NCI-H1105 treated with DMSO at 0.1 percent for 48 hours (cell line): Measurements from ENCODE around the gene SSU72.
"Not testable (repeated sequence)": the region's sequence is repeated elsewhere in the genome, so short reads cannot be mapped to it uniquely, and the experiment has no call there.

Experiments
- DNase-seq: peaks from one replicate; lab custom pipeline; 2025; lab: John Stamatoyannopoulos, UW

The SSU72 gene

DNA sequence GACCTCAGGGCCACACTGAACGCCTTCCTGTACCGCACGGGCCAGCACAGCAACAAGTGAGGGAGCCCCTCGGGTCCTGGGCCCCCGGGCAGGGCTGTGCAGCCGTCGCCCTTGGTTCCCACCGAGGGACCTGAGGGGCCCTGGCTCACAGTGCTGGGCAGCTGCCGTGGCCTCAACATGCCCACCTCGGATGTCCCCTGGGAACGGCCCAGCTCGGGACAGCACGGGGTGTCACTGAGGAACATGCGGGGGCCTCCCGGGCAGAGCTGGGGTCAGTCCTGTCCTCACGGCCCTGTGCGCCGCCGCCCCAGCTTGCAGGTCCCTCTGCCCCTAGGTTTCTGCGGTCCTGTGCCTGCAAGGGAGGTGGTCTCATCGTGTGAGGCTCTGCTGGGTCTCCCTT is 48.2 kb downstream of the SSU72 start:
- DNase-seq, result not testable (repeated sequence)

DNA sequence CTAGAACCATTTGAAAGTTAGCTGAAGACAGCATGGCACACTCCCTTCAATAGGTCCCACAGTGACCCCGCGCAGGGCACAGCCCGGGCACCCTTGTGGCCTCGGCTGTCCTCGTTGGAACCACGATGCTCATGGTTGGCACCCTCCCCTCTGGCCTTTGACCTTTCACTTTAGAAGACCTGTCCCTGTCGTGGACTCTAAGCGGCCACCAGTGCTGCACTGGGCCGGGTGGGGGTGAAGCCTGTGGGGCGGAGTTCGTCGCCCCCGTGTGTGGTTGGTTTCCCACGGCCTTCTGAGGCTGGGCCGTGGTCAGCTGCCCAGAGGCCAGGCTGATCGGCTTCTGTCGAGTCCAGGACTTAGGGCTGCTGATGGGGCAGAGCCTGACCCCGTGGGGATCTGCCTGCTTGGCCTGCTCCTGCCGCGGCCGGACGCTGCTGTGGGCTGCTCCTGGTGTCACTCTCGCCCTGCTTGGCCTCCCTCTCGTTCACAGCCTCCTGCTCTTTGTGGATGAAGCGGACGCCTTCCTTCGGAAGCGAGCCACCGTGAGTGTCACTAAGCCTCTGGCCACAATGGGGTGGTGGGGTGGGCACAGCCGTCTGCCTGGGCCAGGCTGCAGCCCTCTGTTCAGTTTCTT is 49.8 kb downstream of the SSU72 start:
- not testable (repeated sequence) for DNase-seq

DNA sequence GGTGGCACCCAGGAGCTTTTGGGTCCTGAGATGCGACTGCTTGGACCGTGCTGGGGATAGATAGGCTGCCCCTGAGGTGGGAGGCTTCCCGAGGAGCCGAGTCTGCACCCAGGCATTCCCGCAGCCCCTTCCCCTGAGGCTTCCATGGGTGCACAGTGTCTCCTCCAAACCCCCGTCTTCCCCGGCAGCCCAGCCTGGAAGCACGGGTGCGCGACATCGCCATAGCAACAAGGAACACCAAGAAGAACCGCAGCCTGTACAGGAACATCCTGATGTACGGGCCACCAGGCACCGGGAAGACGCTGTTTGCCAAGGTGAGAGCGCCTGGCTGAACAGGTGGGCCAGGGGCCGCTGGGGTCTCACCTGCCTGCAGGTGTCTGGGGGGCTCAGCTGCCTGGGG is 51.0 kb downstream of the SSU72 start:
- DNase-seq, result not testable (repeated sequence)

DNA sequence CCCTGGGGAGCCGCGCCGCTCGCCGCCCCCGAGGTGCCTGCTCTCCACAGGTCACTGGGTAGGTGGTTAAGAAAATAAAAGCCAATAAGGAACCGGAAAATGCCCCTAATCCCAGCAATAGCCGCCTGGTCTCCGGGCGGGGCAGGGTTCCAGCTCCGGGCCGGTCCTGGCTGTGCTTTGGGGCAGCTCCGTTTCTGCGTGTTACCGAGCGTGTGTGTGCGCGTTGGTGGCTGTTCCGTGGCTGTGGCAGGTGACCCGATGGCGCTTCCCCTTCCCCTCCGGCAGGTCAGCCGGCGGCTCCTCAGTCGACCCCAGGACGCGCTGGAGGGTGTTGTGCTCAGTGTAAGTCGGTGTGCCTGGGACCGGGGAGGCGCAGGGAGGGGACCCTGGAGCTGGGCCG is 51.4 kb downstream of the SSU72 start:
- DNase-seq, result not testable (repeated sequence)

DNA sequence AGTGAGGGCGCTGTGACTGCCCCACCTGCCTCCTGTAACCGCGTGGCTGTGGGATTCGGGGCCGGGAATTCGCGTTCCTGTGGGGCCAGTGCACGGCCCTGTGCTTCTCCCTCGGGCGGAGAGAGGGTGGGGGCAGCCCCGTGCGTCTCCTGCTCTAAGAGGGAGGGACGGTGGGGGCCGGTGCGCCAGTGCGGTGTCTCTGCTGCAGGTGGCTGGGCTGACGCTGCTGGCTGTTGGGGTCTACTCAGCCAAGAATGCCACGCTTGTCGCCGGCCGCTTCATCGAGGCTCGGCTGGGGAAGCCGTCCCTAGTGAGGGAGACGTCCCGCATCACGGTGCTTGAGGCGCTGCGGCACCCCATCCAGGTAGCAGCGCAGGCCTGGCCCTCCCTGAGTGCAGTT is 52.1 kb downstream of the SSU72 start:
- not testable (repeated sequence) for DNase-seq

DNA sequence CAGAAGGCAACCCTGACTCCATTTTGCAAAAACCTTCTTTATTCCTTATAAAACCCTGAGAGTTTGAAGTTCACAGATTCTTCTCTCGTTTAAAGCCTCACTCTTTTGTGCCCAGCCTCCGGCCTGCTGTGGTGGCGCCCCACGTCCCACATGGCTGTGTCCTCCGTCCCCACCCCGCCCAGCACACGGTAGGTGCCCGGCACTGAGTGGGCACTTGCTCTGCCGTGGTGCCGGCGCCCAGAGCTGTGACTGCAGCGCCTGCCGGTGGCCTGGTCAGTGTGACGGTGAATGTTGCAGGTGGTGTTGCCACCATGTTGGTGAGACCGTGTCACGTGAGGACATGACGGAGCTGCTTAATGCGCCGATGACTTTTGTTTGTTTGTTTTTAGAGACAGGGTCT is 53.3 kb downstream of the SSU72 start:
- no peak for DNase-seq

DNA sequence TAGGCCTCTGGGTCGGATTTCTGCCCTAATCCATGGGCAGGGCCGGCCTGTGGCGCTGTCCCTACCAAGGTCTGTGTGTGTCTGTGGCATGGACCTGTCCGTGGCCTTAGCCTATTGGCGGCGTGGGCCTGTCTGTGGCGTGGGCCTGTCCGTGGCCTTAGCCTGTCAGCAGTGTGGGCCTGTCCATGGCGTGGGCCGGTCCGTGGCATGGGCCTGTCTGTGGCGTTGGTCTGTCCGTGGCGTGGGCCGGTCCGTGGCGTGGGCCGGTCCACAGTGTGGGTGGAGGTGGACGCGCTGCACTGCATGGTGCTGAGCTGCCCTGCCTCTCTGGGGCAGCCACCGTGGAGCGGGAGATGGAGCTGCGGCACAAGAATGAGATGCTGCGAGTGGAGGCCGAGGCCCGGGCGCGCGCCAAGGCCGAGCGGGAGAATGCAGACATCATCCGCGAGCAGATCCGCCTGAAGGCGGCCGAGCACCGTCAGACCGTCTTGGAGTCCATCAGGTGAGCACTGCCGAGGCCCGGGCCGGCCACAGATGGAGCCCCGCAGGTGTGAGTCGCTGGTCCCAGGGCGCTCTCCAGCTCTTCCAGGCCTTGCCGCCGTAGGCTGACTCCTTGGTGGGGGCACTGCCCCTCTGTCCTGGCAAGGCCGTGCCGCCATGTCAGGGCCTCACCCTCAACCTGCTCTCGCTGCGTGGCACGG is 54.7 kb downstream of the SSU72 start:
- DNase-seq, result not testable (repeated sequence)

DNA sequence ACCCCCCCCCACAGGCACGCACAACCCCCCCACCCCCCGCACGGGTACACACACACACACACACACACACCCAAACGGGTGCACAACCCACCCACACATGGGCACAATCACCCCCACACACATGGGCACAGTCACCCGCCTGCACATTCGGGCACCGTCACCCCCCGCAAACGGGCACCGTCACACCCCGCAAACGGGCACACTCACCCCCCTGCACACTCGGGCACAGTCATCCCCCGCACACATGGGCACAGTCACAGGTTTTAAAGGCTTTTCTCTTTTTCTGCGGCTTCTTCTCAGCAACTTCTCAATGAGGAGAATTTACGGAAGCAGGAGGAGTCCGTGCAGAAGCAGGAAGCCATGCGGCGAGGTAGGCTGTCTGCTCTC is 56.0 kb downstream of the SSU72 start:
- not testable (repeated sequence) for DNase-seq

DNA sequence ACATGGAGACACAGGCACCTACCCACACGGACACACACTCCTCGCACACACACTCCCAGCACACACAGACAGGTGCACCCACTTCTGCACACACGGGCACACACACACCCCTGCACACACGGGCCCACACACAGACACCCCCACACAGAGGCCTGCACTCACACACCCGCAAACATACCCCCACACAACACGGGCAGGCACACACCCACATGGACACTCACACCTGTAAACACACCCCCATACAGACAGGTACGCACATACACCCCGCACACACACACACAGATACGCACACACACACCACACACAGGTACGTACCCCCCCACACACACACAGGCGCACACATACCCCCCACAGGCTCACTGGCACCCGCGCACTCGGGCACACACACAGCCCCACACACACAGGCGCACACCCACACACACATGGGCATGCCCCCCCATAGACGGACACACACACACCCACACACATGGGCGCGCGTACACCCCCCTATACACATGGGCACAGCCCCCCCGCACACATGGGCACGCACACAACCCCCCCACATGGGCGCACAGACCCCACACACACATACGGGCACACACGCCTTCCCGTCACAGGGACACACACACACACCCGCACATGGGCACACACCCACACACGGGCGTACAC is 56.6 kb downstream of the SSU72 start:
- DNase-seq, result no peak

DNA sequence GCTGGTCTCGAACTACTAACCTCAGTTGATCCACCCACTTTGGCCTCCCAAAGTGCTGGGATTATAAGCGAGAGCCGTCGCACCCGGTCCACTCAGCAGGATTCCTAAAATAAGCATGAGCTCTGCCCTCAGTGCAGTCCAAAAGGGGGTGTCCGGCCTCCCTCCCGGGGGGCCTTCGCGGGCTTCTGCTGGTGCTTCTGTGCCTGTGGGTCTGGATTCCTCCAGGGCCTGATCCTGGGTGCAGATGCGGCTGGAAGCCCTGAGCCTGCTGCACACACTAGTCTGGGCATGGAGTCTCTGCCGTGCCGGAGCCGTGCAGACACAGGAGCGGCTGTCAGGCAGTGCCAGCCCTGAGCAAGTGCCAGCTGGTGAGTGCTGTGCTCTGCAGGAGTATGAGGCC is 57.7 kb downstream of the SSU72 start:
- not testable (repeated sequence) for DNase-seq

DNA sequence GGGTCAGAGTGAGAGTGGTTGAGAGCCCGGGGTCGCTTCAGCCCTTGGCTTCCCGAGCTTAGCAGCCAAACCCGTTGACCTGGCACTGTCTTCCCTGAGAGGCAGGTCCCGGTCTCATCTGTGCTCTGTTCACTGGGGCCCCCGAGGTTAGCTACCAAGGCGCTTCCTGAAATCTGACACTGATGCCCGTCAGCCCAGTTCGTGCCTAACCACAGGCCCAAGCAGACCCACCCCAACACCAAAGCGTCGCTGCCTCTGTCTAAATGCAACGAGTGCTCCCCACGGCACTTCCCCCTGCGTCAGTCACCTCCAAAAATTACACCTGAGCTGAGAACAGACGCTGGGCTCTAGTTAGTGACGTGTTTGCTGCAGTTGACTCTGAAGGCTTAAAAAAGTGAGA is 60.3 kb downstream of the SSU72 start:
- DNase-seq, result not testable (repeated sequence)

DNA sequence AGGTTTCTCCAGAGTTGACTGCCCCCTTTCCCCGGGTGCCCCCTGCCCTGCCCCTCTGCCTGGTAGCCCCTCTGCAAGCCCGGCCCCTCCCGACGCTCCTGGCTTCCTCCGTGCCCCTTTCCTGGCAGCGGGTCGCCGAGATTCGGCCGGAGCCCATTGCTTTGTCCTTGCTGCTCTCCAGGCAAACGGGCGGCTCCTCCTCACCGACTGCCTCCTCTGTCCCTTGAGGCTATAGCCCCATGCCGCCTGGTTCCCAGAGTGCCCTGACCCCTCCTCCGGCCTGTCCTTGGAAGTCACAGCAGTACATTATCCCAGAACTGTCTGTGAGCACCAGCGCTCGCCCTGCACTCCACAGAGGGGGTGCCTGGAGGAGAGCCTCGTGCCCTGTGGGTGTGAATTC is 61.0 kb downstream of the SSU72 start:
- DNase-seq, result not testable (repeated sequence)

DNA sequence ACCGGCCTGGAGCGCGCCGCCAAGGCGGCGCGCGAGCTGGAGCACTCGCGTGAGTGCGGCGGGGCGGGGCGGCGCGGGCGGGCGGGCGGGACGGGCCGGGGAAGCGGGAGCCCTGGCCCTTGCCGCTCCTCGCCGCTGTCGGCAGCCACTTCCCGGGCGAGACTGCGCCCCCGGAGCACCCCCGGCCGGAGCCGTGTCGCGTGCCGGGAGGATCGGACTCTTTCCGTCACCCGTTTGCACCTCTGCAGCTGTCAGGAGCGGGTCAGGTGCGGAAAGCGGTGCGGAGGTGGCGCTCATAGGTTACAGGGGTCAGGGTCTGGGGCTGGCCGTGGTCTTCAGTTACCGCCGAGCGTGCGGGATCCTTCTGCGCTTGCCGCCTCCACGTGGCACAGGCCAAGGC is 62.2 kb downstream of the SSU72 start:
- DNase-seq, result not testable (repeated sequence)

DNA sequence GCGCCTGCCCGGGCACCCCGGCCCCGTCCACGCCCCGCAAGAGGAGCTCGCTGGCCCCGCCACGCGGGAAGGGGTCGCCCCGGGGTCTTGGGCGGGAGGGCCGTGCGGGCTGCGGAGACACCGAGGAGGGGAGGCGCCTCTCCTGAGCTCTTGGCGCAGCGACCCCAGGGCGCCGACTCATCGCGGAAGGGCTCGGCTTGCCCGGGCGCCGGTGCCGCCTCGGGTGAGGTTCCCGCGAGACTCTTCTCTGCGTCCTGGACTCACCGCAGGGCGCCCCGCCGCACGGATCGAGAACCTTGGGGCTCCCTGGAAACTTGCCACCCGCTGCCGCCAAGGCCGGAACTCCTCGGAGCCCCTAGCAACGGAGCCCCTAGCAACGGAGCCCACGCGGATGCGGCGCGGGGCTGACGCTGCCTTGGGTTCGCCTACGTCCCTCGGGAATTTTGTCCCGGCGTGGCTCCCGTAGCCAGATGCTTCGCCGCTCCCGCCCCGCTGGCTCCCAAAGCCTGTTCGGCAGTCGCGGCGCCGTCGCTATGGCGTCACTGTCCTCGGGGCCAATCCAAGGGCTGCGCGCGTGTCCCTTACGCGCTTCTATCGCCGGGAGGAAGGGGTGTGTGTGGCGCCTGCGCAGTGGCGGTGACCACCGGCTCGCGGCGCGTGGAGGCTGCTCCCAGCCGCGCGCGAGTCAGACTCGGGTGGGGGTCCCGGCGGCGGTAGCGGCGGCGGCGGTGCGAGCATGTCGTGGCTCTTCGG is 63.0 kb downstream of the SSU72 start, which contains the start of gene ATAD3A:
Gene ATAD3A, plus strand, starts transcription at position 630 of the 753 bp plus-strand sequence. Its CDS starts 107 bp downstream, at position 737.
- peak; percentile 95 for DNase-seq

DNA sequence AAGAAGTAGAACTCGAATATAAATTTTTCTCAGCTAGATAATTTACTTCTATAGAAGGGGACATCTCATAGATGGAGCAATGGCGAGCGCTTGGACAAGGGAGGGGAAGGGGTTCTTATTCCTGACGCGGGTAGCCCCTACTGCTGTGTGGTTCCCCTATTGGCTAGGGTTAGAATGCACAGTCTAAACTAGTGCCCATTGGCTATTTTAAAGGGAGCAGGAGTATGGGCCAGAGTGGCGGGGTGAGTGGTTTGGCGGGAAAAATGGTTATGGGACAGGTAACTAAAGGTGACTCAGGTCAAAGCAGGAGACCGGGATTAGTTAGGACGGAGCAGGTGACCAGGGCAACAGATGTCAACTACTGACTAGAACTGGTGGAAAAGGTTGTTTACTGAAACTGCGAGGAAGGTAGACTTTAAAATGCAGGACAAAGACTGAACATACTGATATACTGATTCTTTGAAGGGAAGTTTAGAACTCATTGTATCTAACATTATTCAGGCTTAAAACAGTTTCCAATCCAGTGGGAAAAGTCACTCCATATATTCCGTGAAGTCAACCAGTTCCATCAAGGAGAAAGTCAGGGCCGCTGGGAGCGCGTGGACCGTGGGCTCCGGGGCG is 63.6 kb downstream of the SSU72 start:
- DNase-seq, result peak; percentile 15

DNA sequence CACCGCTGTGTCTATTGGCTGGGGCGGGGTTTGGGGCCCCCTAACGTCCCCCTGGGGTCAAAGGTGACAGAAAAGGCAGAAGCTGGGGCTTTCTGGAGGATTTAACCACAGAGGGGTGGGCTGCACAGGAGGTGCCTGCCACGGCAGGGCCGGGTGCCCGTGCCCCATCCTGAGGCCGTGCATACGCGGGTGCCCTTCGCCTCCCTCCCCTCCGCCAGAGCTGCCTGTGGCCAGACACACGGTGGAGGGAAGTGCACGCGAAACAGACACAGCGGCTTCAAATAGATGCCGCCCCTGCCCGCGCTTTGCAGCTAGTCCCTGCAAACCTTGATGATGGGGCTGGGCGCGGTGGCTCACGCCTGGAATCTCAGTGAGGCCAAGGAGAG is 65.2 kb downstream of the SSU72 start:
- not testable (repeated sequence) for DNase-seq

DNA sequence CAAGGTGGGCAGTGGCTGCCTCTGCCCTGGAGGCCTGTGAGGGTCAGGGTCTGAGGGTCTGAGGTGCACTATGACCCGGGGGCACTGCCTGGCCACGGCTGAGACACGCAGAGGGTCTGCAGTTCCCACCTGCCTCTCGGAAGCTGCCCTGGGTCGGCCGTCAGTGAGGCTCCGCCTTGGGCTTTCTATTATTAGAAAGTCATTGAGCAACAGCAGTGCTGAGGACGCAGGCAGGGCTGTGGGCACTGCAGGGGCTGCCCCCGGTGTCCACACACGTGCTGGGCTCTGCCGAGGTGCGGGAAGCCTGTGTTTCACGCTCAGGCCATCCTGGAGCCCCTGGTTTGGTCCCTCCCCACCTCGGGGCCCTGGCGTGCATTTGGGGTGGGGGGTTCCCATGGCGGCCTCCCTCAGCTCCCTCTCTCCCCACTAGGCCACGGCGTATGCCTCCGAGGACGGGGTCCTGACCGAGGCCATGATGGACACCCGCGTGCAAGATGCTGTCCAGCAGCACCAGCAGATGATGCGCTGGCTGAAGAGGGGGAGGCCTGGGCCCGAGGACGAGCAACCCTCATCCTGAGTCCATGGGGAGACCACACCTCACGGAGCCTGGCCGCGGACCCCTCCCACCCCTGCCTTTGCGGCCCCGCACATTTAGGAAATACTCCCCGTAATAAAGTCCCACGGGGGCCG is 65.7 kb downstream of the SSU72 start:
- DNase-seq, result not testable (repeated sequence)

DNA sequence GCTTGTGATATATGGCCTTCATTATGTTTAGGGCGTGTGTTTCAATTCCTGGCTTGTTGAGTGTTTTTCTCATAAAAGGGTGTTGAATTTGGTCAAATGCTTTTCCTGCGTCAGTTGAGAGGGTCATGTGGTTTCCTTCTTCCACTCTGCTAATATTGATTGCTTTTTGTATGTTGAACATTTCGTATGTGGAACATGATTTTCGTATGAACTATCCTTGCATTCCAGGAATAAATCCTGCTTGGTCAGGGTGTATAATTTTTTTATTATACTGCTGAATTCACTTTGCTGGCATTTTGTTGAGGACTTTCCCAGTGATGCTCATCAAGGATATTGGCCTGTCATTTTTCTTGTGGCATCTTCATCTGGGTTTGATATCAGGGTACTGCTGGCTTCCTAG is 67.4 kb downstream of the SSU72 start:
- DNase-seq, result no peak

DNA sequence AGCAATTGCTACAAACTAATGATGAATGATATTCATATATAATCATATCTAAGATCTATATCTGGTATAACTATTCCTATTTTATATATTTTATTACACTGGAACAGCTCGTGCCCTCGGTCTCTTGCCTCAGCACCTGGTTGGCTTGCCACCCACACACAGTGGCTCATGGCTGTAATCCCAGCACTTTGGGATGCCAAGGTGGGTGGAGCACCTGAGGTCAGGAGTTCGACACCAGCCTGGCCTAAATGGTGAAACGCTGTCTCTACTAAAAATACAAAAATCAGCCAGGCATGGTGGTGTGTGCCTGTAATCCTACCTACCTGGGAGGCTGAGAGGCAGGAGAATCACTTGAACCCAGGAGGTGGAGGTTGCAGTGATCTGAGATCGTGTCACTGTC is 68.9 kb downstream of the SSU72 start:
- not testable (repeated sequence) for DNase-seq

DNA sequence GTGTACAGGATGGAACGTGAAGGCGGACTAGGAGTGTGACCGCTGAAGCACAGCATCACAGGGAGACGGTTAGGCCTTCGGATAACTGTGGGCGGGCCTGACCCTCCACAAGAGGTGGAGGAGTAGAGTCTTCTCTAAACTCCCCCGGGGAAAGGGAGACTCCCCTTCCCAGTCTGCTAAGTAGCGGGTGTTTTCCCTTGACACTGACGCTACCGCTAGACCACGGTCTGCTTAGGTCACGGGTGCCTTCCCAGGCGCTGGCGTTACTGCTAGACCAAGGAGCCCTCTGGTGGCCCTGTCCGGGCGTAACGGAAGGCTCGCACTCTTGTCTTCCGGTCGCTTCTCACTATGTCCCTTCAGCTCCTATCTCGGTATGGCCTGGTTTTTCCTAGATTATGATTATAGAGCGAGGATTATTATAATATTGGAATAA is 69.3 kb downstream of the SSU72 start:
- DNase-seq, result not testable (repeated sequence)

DNA sequence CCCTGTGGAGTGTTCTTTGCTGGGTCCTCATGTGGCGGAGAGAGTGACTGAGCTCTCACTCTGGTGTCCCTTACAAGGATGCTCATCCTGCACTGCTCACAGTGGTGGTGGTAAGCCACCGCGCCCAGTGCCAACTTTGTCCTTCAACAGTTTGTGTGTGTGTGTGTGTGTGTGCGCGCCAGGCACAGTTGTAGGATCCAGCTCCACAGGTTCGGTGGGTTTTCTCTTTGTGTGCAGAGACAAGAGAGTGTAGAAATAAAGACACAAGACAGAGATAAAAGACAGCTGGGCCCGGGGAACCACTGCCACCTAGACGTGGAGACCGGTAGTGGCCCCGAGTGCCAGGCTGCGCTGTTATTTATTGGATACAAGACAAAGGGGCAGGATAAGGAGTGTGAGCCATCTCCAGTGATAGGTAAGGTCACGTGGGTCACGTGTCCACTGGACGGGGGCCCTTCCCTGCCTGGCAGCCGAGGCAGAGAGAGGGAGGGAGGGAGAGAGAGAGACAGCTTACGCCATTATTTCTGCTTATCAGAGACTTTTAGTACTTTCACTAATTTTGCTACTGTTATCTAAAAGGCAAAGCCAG is 69.8 kb downstream of the SSU72 start:
- DNase-seq, result not testable (repeated sequence)
